CD14-positive monocyte (primary cell): ENCODE results near the gene PWWP2A. TPM values are rescaled to one million over a fixed set of nuclear protein-coding genes. Genes with fewer than 3 reads are reported as not detected.

Source experiments
- DNase-seq, 3 donors: peaks; one replicate each; pipeline ENCODE4 v3.0.0-alpha.2; 2011 to 2022
- H2AFZ ChIP-seq: 2 replicates; pipeline ENCODE4 v1.6.0; 2012; ENCODE audit warnings: mild to moderate bottlenecking, low read depth, low read length, inconsistent platforms; ENCODE audit not compliant: insufficient read depth, poor library complexity, severe bottlenecking
- H3K27ac ChIP-seq, 2 donors: 1 replicate in 1 of 2; 2 replicates in 1 of 2; pipeline ENCODE4 v1.5.1; 2012 to 2013; ENCODE audit warnings: low read length in 2 of 2, control low read depth in 1 of 2, inconsistent platforms in 1 of 2, low read depth in 1 of 2, mild to moderate bottlenecking in 1 of 2
- H3K27me3 ChIP-seq, 2 donors: one replicate each; pipeline versions ENCODE4 v1.6.0 to v1.6.1; 2011 to 2013; ENCODE audit warnings: low read length in 2 of 2; ENCODE audit not compliant: control insufficient read depth in 2 of 2, insufficient read depth in 2 of 2
- H3K36me3 ChIP-seq, 2 donors: replicated peaks in 1 of 2; 1 replicate in 1 of 2; 2 replicates in 1 of 2; pipeline versions ENCODE4 v1.5.1 to v1.6.1; 2012 to 2013; ENCODE audit warnings: low read length in 2 of 2, control low read depth in 1 of 2, inconsistent platforms in 1 of 2, mild to moderate bottlenecking in 1 of 2; ENCODE audit not compliant: insufficient read depth in 2 of 2, control insufficient read depth in 1 of 2
- H3K4me1 ChIP-seq, 2 donors: 1 replicate in 1 of 2; 2 replicates in 1 of 2; pipeline versions ENCODE4 v1.5.1 to v1.6.1; 2012 to 2013; ENCODE audit warnings: low read length in 2 of 2, control low read depth in 1 of 2, inconsistent platforms in 1 of 2, mild to moderate bottlenecking in 1 of 2, moderate library complexity in 1 of 2; ENCODE audit not compliant: insufficient read depth in 2 of 2, control insufficient read depth in 1 of 2
- H3K4me2 ChIP-seq: replicated peaks from 2 replicates; pipeline ENCODE3; 2012; ENCODE audit warnings: low read length, moderate library complexity, mild to moderate bottlenecking; ENCODE audit not compliant: poor library complexity, severe bottlenecking; ENCODE audit errors: extremely low read depth
- H3K4me3 ChIP-seq, 3 experiments: fragments of 200-600 bp in 1 of 3; sonication (generic) in 1 of 3; replicated peaks in 1 of 3; 1 replicate in 2 of 3; 2 replicates in 1 of 3; pipeline ENCODE4 v1.5.1; 2011 to 2013; ENCODE audit warnings: low read length in 3 of 3, mild to moderate bottlenecking in 3 of 3, control low read depth in 2 of 3, low read depth in 2 of 3, inconsistent platforms in 1 of 3, moderate library complexity in 1 of 3
- H3K79me2 ChIP-seq: 2 replicates; pipeline ENCODE4 v1.6.0; 2012; ENCODE audit warnings: mild to moderate bottlenecking, control low read depth, inconsistent platforms, low read length, moderate library complexity; ENCODE audit not compliant: insufficient read depth
- H3K9ac ChIP-seq: 2 replicates; pipeline ENCODE4 v1.6.0; 2017; ENCODE audit warnings: low read length, mild to moderate bottlenecking; ENCODE audit not compliant: insufficient read depth, poor library complexity, severe bottlenecking
- H3K9me3 ChIP-seq, 2 donors: replicated peaks in 1 of 2; 1 replicate in 1 of 2; 2 replicates in 1 of 2; pipeline versions ENCODE4 v1.5.1 to v1.6.1; 2012 to 2013; ENCODE audit warnings: low read length in 2 of 2, control low read depth in 1 of 2; ENCODE audit not compliant: control insufficient read depth in 1 of 2, insufficient read depth in 1 of 2
- H4K20me1 ChIP-seq: 2 replicates; pipeline ENCODE4 v1.6.0; 2012; ENCODE audit warnings: mild to moderate bottlenecking, low read length, control low read depth, moderate library complexity; ENCODE audit not compliant: insufficient read depth
- H3K27ac Mint-ChIP-seq, 7 donors: one replicate each; pipeline ENCODE4 v1.8.0; 2020; ENCODE audit warnings: mild to moderate bottlenecking in 7 of 7, mixed read lengths in 7 of 7, moderate library complexity in 6 of 7, inconsistent platforms in 2 of 7
- H3K27me3 Mint-ChIP-seq, 3 donors: one replicate each; pipeline ENCODE4 v1.8.0; 2021 to 2022; ENCODE audit warnings: low read depth in 3 of 3, mild to moderate bottlenecking in 3 of 3, mixed read lengths in 3 of 3, moderate library complexity in 3 of 3, inconsistent platforms in 1 of 3
- H3K36me3 Mint-ChIP-seq, 2 donors: one replicate each; pipeline ENCODE4 v1.8.0; 2020; ENCODE audit warnings: mixed read lengths in 2 of 2, inconsistent platforms in 1 of 2, mild to moderate bottlenecking in 1 of 2
- H3K4me1 Mint-ChIP-seq: one replicate; pipeline ENCODE4 v1.8.0; 2020; ENCODE audit warnings: mild to moderate bottlenecking, mixed read lengths
- H3K4me3 Mint-ChIP-seq, 2 donors: one replicate each; pipeline ENCODE4 v1.8.0; 2020; ENCODE audit warnings: mild to moderate bottlenecking in 2 of 2, mixed read lengths in 2 of 2, moderate library complexity in 1 of 2
- H3K9me3 Mint-ChIP-seq, 7 donors: one replicate each; pipeline ENCODE4 v1.8.0; 2020 to 2022; ENCODE audit warnings: mixed read lengths in 7 of 7, mild to moderate bottlenecking in 6 of 7, moderate library complexity in 6 of 7, inconsistent platforms in 2 of 7
- WGBS: methylation state at CpG from one replicate; pipeline ENCODE4 v1.1.5; 2013; ENCODE audit warnings: missing lambda C conversion rate; ENCODE audit not compliant: insufficient coverage; 5-methylcytosine and 5-hydroxymethylcytosine counted together
- intact Hi-C, 2 donors: fragments of 100-400 bp; cut with micrococcal nuclease; formaldehyde crosslinking; loops; one replicate each; pipeline versions ENCODE4 v1.15.0 to v1.15.1; 2023
- polyA plus RNA-seq, 3 donors: library from polyadenylated mRNA; depleted of rRNA in 1 of 3; unstranded in 2 of 3; stranded (reverse) in 1 of 3; fragments of 300-500 nt in 2 of 3; fragments of >200 nt in 1 of 3; fragmentation: Illumina TruSeq in 2 of 3; gene quantifications; 1 replicate in 2 of 3; 2 replicates in 1 of 3; pipeline ENCODE4 v1.2.3, GENCODE V29; 2012 to 2021
- TF ChIP-seq, protein P1 (sequence below): fragments of 200-600 bp; IDR thresholded peaks from one replicate; pipeline ENCODE4 v1.8.0; 2022; ENCODE audit warnings: antibody characterized with exemption, mild to moderate bottlenecking

The PWWP2A gene
- polyA plus RNA-seq, 3 donors, result 18.8 to 21.6 (median 18.9) TPM

DNA sequence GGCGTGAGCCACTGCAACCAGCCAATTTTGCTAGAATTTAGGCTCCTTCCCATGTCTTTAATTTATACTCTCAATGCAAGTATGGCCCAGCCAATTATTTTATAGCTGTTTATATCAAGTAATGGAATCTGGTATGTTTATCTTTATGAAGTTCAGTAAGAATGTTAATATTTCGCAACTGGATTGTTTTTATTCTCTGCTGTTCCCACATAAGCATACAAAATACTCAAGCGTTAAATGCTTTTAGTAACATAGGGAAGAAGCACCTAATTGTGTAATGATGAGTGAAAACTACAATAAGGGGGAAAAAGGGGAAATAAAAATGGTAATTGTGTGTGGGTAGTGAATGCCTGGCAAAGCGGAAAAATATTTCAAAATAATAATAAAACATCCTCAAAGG lies 21.3 kb downstream of the PWWP2A start:
- TF ChIP-seq, protein P1, sequence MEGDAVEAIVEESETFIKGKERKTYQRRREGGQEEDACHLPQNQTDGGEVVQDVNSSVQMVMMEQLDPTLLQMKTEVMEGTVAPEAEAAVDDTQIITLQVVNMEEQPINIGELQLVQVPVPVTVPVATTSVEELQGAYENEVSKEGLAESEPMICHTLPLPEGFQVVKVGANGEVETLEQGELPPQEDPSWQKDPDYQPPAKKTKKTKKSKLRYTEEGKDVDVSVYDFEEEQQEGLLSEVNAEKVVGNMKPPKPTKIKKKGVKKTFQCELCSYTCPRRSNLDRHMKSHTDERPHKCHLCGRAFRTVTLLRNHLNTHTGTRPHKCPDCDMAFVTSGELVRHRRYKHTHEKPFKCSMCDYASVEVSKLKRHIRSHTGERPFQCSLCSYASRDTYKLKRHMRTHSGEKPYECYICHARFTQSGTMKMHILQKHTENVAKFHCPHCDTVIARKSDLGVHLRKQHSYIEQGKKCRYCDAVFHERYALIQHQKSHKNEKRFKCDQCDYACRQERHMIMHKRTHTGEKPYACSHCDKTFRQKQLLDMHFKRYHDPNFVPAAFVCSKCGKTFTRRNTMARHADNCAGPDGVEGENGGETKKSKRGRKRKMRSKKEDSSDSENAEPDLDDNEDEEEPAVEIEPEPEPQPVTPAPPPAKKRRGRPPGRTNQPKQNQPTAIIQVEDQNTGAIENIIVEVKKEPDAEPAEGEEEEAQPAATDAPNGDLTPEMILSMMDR, result no peak
- peak overlapping the region; percentile 50 for H3K4me2 ChIP-seq
- peaks cover 7 to 16% of the 10 kb centered on the region in 2 donors for H3K36me3 ChIP-seq
- H3K4me3 Mint-ChIP-seq, result peak overlapping the region in 1 of 2 donors; percentile 21
- no peak overlapping the region for H3K9ac ChIP-seq
- no peaks in the 10 kb centered on the region for H3K9me3 Mint-ChIP-seq
- no peaks in the 10 kb centered on the region for H3K9me3 ChIP-seq
- intact Hi-C loops, result loop anchor here in 1 of 2 donors (10.0 kb wide), 1 partner anchor 237 kb away; no protein-coding TSS in a partner anchor
- peak overlapping the region; percentile 71 to 92 (median 88) for H3K27ac Mint-ChIP-seq
- peak overlapping the region; percentile 59 to 70 for H3K27ac ChIP-seq
- peak overlapping the region in 1 of 3 experiments; percentile 44 for H3K4me3 ChIP-seq
- peaks cover 20 to 27% of the 10 kb centered on the region in 2 donors for H3K36me3 Mint-ChIP-seq
- peak; percentile 38 to 80 (median 68) for DNase-seq
- no peaks in the 10 kb centered on the region for H4K20me1 ChIP-seq
- WGBS, result no CpG with 5 or more reads among the region's 4 CpGs
- no peaks in the 10 kb centered on the region for H3K27me3 ChIP-seq
- H2AFZ ChIP-seq, result no peak overlapping the region
- H3K4me1 Mint-ChIP-seq, result peaks cover 82% of the 10 kb centered on the region
- H3K27me3 Mint-ChIP-seq, result no peaks in the 10 kb centered on the region
- H3K4me1 ChIP-seq, result peaks cover 72 to 85% of the 10 kb centered on the region in 2 donors
- peaks cover 80% of the 10 kb centered on the region for H3K79me2 ChIP-seq

DNA sequence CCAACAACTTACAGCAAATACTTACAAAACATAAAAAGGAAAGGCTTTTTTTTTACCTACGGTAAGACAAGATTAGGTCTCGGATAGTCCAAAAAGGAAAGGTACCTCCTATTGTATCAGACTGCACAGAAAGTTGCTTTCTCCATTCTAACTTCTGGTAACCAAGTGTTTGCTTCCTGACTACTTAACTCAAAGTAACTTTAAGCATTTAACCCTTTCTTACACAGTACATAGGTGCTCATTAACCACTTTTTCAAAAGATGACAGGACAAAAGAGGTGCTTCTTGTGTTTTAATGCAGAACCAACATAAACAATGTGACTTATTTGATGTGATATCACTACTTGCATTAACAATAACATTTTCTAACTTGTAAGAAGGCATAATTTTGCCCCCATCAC lies 23.1 kb downstream of the PWWP2A start:
- Histone ChIP-seq H3K36me3 (peaks cover 13 to 26% of the 10 kb centered on the region in 2 donors), H3K4me1 (peaks cover 66 to 81% of the 10 kb centered on the region in 2 donors), H3K4me3 (no peak overlapping the region), H3K9ac (no peak overlapping the region), H3K4me2 (no peak overlapping the region), H3K27me3 (no peaks in the 10 kb centered on the region), H3K9me3 (no peaks in the 10 kb centered on the region), H3K27ac (peak overlapping the region in 1 of 2 donors; percentile 70), H3K79me2 (peaks cover 84% of the 10 kb centered on the region), H2AFZ (no peak overlapping the region), H4K20me1 (no peaks in the 10 kb centered on the region)
- Mint-ChIP-seq H3K9me3 (no peaks in the 10 kb centered on the region), H3K4me3 (no peak overlapping the region), H3K27ac (no peak overlapping the region), H3K4me1 (peaks cover 78% of the 10 kb centered on the region), H3K36me3 (peaks cover 29 to 42% of the 10 kb centered on the region in 2 donors), H3K27me3 (no peaks in the 10 kb centered on the region)
- TF ChIP-seq, protein P1, result no peak
- WGBS, result 81% methylated on average over 2 of the region's 2 CpGs
- intact Hi-C loops, result loop anchor here in 1 of 2 donors (10.0 kb wide), 1 partner anchor 239 kb away; no protein-coding TSS in a partner anchor
- no peak for DNase-seq
